GM21619 (cell line): ENCODE data around the gene THSD4.

Experiments
- ATAC-seq: cut with Tn5 transposase; IDR thresholded peaks from one replicate; pipeline ENCODE4 v1.9.1; 2021; ENCODE audit not compliant: unreplicated experiment

The THSD4 gene

GRCh38 chr15:71469413-71469812, 354.1 kb downstream of the THSD4 start:
- no peak for ATAC-seq

- ATAC-seq, result no peak
These were observed 356.1 kb downstream of the THSD4 start for GRCh38 chr15:71471347-71471746.

GRCh38 chr15:71472566-71472965, 357.3 kb downstream of the THSD4 start:
- no peak for ATAC-seq

- ATAC-seq, result no peak
These were observed 358.5 kb downstream of the THSD4 start for GRCh38 chr15:71473751-71474150.

GRCh38 chr15:71476823-71477222, 361.6 kb downstream of the THSD4 start:
- no peak for ATAC-seq

- no peak for ATAC-seq
These were observed 365.3 kb downstream of the THSD4 start for GRCh38 chr15:71480556-71480955.

- no peak for ATAC-seq
These were observed 368.8 kb downstream of the THSD4 start for GRCh38 chr15:71484080-71484479.

GRCh38 chr15:71485094-71485693, 369.9 kb downstream of the THSD4 start:
- ATAC-seq, result no peak

- ATAC-seq, result no peak
These were observed 374.3 kb downstream of the THSD4 start for GRCh38 chr15:71489570-71489969.

GRCh38 chr15:71493526-71493925, 378.3 kb downstream of the THSD4 start:
- ATAC-seq, result no peak

- no peak for ATAC-seq
These were observed 379.5 kb downstream of the THSD4 start for GRCh38 chr15:71494563-71495397.

- no peak for ATAC-seq
These were observed 380.1 kb downstream of the THSD4 start for GRCh38 chr15:71495398-71495780.

GRCh38 chr15:71496336-71496955, 381.2 kb downstream of the THSD4 start:
- ATAC-seq, result no peak

- ATAC-seq, result no peak
These were observed 386.2 kb downstream of the THSD4 start for GRCh38 chr15:71501344-71502076.

- no peak for ATAC-seq
These were observed 386.8 kb downstream of the THSD4 start for GRCh38 chr15:71502077-71502432.

- ATAC-seq, result no peak
These were observed 390.7 kb downstream of the THSD4 start for GRCh38 chr15:71505962-71506361.

- ATAC-seq, result no peak
These were observed 391.7 kb downstream of the THSD4 start for GRCh38 chr15:71506946-71507345.

- ATAC-seq, result no peak
These were observed 392.9 kb downstream of the THSD4 start for GRCh38 chr15:71508081-71508682.

- ATAC-seq, result no peak
These were observed 393.9 kb downstream of the THSD4 start for GRCh38 chr15:71509139-71509538.

GRCh38 chr15:71510763-71511162, 395.5 kb downstream of the THSD4 start:
- ATAC-seq, result no peak
